ENCODE measurements around the gene FOLH1.
"Not testable (repeated sequence)": the region's sequence is repeated elsewhere in the genome, so short reads cannot be mapped to it uniquely, and the experiment has no call there.

FOLH1 gene

DNA sequence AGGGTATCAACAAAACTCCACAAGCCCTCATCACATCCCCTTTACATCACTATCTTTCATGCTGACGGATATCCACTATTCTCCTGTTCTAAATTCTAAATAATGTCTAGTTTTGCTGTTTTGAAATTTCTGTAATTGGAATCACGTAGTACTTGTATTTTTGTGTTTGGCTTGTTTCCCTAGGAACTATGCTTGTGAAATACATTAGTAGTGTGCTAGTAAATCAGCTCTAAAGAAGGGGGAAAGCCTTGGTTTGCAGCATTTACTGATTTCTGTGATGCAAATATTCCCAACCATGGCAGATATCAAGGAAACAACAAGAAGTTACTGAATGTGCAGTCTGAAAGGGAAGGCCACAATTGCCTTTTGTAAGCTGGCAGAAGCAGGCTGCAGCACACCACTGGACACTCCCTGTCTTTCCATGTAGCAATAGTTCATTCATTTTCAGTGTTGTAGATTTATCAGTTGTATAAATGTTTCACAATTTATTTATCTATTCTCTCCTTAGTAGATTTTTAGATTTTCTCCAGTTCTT lies 4.7 kb upstream of the FOLH1 start:
- no peak overlapping the region for H3K4me3 ChIP-seq (ENCODE audit: low read depth, low read length)
- no peak for DNase-seq (ENCODE audit: low read depth)
- TF ChIP-seq, protein P1, sequence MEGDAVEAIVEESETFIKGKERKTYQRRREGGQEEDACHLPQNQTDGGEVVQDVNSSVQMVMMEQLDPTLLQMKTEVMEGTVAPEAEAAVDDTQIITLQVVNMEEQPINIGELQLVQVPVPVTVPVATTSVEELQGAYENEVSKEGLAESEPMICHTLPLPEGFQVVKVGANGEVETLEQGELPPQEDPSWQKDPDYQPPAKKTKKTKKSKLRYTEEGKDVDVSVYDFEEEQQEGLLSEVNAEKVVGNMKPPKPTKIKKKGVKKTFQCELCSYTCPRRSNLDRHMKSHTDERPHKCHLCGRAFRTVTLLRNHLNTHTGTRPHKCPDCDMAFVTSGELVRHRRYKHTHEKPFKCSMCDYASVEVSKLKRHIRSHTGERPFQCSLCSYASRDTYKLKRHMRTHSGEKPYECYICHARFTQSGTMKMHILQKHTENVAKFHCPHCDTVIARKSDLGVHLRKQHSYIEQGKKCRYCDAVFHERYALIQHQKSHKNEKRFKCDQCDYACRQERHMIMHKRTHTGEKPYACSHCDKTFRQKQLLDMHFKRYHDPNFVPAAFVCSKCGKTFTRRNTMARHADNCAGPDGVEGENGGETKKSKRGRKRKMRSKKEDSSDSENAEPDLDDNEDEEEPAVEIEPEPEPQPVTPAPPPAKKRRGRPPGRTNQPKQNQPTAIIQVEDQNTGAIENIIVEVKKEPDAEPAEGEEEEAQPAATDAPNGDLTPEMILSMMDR (IDR thresholded peaks at IDR 0.05; ENCODE audit: insufficient read depth, low read depth, low read length, missing control alignments): no peak

DNA sequence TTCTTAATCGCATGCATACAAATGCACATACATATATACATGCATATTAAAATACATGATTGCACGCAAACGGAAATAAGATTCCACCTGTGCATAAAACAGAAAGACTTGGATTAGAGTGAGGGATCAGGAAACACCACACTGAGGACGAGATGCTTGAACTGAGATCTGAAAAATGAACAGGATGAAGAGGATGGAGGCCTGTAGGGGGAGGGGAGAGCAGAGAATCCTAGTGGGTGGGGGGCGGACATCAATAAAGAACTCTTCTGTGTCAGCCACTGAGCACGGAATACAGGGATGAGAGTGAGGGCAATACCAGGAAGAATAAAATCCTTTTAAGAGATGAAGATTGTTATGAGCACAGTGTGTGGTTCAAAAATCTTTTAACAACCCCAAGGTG lies 1.4 kb downstream of the FOLH1 start:
- not testable (repeated sequence) for DNase-seq (ENCODE audit: low read depth); H3K4me3 ChIP-seq (ENCODE audit: low read depth, low read length)

DNA sequence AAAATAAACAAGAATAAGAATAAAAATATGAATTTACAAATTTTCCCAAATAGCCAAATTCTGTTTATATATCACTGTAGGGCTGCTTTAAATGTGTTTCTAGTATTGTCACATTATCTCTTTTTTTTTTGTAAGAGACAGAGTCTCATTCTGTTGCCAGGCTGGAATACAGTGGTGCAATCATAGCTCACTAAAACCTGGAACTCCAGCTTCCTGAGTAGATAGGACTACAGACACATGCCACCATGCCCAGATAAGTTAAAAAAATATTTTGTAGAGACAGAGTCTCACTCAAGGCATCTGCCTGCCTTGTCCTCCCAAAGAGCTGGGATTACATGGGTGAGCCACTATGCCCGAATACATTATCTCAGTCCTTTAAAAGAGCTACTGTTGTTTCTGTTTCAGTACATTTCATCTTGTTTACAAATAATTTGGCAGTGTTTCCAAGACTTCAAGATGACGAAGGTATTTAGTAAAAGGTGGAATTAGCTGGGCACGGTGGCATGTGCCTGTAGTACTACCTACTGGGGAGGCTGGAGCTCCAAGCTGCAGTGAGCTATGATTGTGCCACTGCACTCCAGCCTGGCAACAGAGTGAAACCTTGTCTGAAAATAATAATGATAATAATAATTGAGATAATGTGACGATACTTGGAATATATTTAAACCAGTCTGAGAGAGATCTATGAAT lies 6.0 kb downstream of the FOLH1 start:
- no peak overlapping the region for H3K4me3 ChIP-seq (ENCODE audit: low read depth, low read length)
- TF ChIP-seq, protein P1 (IDR thresholded peaks at IDR 0.05; ENCODE audit: insufficient read depth, low read depth, low read length, missing control alignments): no peak
- no peak for DNase-seq (ENCODE audit: low read depth)

DNA sequence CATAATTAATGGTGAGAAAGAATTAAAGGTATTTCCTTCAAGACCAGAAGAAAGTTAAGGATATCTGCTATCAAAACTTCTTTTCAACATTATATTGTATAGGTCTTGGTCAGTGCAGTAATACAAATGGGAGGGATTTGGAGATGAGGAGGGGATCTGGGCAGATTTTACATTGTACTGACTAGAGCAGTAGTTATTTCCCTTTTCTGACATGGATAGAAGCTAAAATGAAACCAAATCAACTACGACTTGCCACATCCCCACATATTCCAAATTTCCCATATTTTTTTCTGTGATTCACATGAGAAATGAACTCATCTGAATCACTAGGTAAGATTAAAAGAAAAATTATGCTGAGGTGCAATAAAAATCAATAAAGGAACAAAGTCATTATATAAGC lies 11.6 kb downstream of the FOLH1 start:
- DNase-seq (ENCODE audit: low read depth); H3K4me3 ChIP-seq (ENCODE audit: low read depth, low read length): not testable (repeated sequence)

DNA sequence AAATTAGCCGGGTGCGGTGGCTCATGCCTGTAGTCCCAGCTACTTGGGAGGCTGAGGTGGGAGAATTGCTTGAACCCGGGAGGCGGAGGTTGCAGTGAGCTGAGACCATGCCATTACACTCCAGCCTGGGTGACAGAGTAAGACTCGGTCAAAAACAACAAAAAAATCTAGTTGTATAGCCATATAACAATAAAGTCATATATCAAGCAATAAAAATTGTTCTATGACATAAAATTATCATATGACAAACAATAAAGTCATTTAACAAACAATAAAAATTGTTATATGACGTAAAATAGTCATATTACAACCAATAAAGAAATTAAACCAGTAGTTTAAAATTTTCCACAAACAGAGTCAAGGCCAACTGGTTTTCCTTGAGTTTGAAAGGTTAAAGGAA lies 12.4 kb downstream of the FOLH1 start:
- DNase-seq (ENCODE audit: low read depth); H3K4me3 ChIP-seq (ENCODE audit: low read depth, low read length): not testable (repeated sequence)

DNA sequence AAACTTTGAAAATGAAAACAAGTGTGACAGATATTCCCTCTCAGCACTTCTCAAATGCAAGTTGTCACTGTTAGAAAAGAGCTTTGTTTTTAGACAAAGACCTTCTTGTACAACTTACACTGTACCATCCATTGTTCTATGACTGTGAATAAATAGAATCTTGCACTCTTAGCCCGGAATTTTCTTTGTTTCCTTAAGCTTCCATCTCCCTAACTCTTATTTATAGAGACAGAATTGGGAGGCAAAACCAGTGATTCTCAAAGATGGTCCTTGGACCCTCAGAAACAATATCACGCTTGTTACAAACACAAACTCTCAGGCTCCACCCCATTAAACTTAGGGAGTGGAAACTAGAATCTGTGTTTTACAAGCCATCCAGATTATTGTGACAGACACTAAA lies 18.1 kb downstream of the FOLH1 start:
- not testable (repeated sequence) for DNase-seq (ENCODE audit: low read depth); H3K4me3 ChIP-seq (ENCODE audit: low read depth, low read length)

DNA sequence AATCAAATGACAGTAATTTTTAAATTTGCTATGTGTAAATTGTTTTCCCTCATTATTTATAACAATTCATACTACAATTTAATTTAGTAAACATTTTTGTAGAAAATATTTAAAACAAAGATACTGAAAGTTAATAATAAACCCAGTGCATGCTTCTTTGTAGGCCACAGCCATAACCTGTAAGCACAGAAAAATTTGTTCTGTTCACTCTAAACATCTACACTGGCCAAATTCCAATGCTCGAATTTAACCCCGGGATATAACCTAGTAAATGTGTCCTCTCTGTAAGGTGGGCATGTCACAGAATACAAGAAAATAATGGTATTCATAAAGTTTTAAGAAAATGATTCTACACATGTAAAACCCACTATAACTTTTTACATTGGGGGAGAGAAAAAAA lies 22.2 kb downstream of the FOLH1 start:
- H3K4me3 ChIP-seq (ENCODE audit: low read depth, low read length); DNase-seq (ENCODE audit: low read depth): not testable (repeated sequence)

DNA sequence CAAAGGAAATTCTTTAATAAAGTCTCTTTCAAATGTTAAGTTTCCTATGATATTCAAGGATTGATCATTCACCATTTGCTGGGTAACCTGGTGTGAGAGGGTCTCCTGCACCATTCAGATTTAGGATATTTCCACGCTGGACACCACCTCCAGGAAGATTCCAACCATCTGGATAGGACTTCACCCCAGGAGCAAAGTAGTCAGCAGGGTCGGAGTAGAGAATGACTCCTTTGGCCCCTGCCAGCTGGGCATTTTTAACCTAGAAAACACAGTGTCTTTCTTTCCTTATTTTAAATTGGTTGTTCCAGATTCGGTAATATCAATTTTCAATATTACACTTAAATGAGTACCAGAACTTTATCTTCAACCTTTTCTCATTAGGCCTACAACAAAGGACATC lies 22.8 kb downstream of the FOLH1 start:
- not testable (repeated sequence) for H3K4me3 ChIP-seq (ENCODE audit: low read depth, low read length); DNase-seq (ENCODE audit: low read depth)

DNA sequence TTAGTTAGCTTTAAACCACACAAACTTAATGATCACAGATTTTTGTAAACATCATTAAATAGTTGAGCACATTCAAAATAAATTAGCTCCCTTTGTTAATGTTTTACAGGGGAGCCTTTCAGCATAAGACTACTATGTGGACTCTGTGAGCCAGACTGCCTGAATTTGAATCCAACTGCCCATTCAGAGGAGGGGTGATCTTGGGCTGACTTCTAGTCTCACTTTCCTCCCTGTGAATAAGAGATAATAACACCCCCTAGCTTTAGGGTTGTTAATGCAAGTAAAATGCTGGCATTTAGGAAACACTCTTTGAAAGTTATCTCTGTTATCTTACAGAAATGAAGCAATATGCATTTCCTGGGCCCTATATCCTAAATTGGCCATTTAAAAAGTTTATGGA lies 23.6 kb downstream of the FOLH1 start:
- not testable (repeated sequence) for DNase-seq (ENCODE audit: low read depth); H3K4me3 ChIP-seq (ENCODE audit: low read depth, low read length)

DNA sequence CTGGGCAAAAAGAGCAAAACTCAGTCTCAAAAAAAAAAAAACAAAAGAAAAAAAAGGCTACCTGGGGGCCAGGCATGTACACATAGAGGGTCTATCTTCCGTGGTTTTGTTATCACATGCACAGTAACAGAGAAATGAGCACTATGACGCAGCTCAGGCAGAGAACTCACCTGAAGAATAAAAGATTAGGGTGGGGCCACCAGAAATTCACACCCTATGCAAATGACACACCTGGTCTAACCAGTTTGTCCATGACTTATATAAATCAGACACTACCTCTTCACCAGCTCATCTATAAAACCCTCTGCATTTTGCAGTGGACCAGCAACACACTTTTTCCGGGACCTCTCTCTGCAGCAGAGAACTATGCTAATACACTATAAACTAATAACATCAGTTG lies 30.5 kb downstream of the FOLH1 start:
- H3K4me3 ChIP-seq (ENCODE audit: low read depth, low read length); DNase-seq (ENCODE audit: low read depth): not testable (repeated sequence)

DNA sequence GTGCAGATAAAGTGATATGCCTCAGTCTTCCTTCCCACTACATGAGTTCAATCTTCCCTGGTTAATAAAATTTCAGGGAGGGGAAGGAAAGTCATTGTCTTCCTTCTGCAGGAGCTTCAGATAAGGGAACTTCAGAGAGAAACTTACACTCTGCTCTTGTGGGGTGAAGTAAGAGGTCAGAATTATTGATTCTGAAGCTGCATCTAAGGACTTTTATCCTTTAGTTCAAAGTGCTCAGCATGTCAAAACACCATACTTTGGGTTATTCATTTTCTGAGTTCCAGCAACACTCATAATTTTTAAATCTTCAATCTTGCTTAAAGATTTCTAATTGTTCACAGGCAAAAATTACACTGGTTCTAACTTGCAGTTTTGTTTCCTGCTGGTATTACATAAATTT lies 33.0 kb downstream of the FOLH1 start:
- not testable (repeated sequence) for DNase-seq (ENCODE audit: low read depth)

DNA sequence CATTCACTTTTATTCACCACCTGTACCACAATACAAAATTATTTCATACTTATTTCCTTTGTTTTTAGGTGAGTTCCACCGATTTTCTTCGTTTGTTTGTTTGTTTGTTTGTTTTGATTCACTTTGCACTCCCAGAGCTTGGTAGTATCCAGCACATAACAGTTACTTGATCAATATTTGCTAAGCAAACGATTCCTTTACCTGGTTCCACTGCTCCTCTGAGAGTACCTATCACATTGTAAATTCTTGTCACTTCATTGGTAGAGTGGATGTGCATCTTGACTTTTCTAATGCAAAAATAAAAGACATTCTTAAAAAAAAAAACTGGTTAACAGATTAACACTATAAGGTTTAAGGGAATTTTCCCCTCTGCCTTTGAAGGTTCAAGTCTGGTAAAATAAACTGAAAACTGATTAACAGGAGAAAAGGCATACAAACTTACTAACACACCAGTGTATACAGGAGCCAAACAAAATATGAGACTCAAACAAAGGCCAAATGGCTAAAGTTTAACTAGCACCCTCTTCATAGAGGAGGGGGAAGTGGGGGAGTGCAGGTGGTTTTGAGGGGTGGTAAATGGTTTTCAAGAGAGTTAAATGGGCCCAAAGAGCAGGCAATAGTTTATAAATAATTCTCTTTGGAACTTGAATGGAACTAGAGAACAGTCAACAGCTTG lies 33.6 kb downstream of the FOLH1 start:
- H3K4me3 ChIP-seq (ENCODE audit: low read depth, low read length); DNase-seq (ENCODE audit: low read depth): not testable (repeated sequence)

More for the DNA sequence above, 33.0 kb downstream of the FOLH1 start:
- not testable (repeated sequence) for H3K4me3 ChIP-seq (ENCODE audit: low read depth, low read length)

DNA sequence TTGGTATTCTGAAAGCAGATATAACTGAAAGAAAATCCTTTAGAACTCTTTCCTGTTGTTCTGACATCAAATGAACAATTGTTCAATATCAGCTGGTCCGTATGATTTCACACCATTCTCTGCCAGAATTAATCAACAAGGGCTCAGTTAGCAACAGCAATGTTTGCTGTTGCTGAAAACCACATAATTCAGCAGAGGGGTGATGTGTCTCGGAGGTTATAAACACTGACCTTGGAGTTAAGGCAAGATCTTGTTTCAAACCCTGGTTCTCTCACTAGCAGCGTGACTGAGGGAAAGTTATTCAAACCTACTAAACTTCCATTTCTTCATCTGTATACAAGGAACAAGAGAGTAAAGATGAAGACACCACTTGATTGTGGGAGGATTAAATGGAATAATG lies 36.8 kb downstream of the FOLH1 start:
- not testable (repeated sequence) for H3K4me3 ChIP-seq (ENCODE audit: low read depth, low read length); DNase-seq (ENCODE audit: low read depth)

DNA sequence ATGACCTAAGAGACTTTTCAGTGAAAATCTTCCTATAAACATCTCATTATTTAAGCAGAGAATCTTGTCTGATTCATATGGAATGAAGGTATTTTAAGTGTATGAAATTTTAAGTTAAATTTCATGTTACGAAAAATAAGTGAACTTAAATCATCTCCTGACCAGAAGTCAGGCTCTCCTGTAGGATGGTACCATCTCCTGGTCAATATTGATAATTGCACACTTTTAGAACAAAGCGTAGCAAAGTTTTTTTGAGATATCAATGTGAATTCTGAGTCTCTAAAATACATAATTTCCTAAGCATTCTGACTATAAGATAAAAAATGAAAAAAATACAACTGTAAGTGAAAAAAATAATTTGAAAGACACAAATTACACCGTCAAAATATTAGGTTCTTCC lies 38.8 kb downstream of the FOLH1 start:
- H3K4me3 ChIP-seq (ENCODE audit: low read depth, low read length); DNase-seq (ENCODE audit: low read depth): not testable (repeated sequence)

DNA sequence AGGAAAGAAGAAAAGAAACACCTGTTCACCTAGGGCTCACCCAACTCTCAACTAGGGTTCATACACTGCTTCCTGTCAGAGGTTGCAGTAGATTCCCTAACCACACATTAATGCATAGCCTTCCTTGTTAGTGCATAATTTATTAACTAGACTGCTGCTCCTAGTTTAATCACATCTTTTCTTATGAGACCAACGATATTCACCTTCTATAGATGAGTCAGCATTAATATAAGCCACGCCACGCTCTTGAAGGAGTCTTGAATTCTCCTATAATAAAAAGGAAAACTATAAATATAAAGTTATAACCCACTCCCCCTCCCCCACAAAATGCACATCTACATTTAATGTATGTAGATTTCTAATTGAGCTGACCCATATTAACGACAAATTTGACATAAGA lies 39.4 kb downstream of the FOLH1 start:
- not testable (repeated sequence) for DNase-seq (ENCODE audit: low read depth); H3K4me3 ChIP-seq (ENCODE audit: low read depth, low read length)

Measured in GM12865 (cell line).